Breast epithelium (tissue), 4 donors: Measurements from ENCODE around the gene FOXN3. TPM values are rescaled to one million over a fixed set of nuclear protein-coding genes. Genes with fewer than 3 reads are reported as not detected.

ENCODE experiments used
- DNase-seq, 2 donors: peaks; one replicate each; pipeline ENCODE4 v3.0.0-alpha.2; 2019; ENCODE audit warnings: low spot score in 2 of 2
- H3K27ac ChIP-seq, 2 donors: fragments of 200-600 bp; sonication (generic) in 1 of 2; one replicate each; pipeline ENCODE4 v1.5.1; 2016 to 2019; ENCODE audit warnings: mild to moderate bottlenecking in 1 of 2
- H3K27me3 ChIP-seq, 2 donors: fragments of 200-600 bp; sonication (generic) in 1 of 2; one replicate each; pipeline versions ENCODE4 v1.5.1 to v1.6.0; 2017 to 2019; ENCODE audit warnings: control low read depth in 1 of 2, mild to moderate bottlenecking in 1 of 2
- H3K36me3 ChIP-seq: fragments of 200-600 bp; one replicate; pipeline ENCODE4 v1.5.1; 2019
- H3K4me1 ChIP-seq, 2 donors: fragments of 200-600 bp; sonication (generic); one replicate each; pipeline ENCODE4 v1.5.1; 2016 to 2019; ENCODE audit warnings: control low read depth in 1 of 2
- H3K4me3 ChIP-seq, 3 donors: fragments of 200-600 bp; sonication (generic); 1 replicate in 2 of 3; 2 replicates in 1 of 3; pipeline ENCODE4 v1.5.1; 2016 to 2019; ENCODE audit warnings: mild to moderate bottlenecking in 3 of 3, moderate library complexity in 2 of 3
- H3K9me3 ChIP-seq, 2 donors: fragments of 200-600 bp; sonication (generic) in 1 of 2; one replicate each; pipeline ENCODE4 v1.5.1; 2016 to 2019; ENCODE audit warnings: control low read depth in 1 of 2
- CTCF ChIP-seq, 3 donors: fragments of 450-650 bp; IDR thresholded peaks; one replicate each; pipeline ENCODE4 v1.5.1; 2016 to 2017; ENCODE audit warnings: antibody characterized with exemption in 3 of 3, mild to moderate bottlenecking in 3 of 3, moderate library complexity in 3 of 3
- POLR2A ChIP-seq: fragments of 450-650 bp; IDR thresholded peaks from one replicate; pipeline ENCODE4 v1.6.1; 2016; ENCODE audit warnings: antibody characterized with exemption, mild to moderate bottlenecking, moderate library complexity
- POLR2AphosphoS5 ChIP-seq, 3 donors: sonication (generic); formaldehyde crosslinking; IDR thresholded peaks; one replicate each; pipeline ENCODE4 v1.6.1; 2017; ENCODE audit warnings: antibody characterized with exemption in 3 of 3
- intact Hi-C: fragments of 100-400 bp; cut with DNase I; formaldehyde crosslinking; loops from one replicate; pipeline ENCODE4 v1.15.1; 2023; ENCODE audit warnings: low total_unique reads
- total RNA-seq, 3 donors: library from RNA; depleted of rRNA; stranded (reverse); fragments of >200 nt; gene quantifications; one replicate each; pipeline ENCODE4 v1.1.0, GENCODE V29; 2016

The FOXN3 gene
- total RNA-seq, 3 donors from 2014 or later: 70.7 to 180 (median 80.3) TPM

DNA sequence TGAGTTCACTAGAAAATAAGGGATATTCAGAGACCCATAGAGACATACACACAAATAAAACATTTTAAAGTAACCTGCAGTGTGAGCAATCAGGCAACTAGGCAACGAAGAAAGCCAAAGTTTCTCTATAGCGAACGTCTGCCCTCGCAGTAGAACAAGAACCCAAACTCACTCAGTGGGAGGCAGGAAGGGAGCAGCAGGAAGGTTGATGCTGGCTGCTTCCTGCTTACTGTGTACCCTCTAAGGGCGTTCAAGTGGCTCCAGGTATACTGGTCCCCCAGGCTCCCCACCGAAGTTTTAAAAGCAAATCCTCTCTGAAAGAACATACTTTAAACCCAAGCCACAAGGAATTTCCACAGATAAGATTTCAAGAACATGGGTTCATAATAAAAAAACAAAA, 249.3 kb downstream of the FOXN3 start:
- Histone ChIP-seq H3K36me3 (no peaks in the 10 kb centered on the region), H3K9me3 (peaks cover 0 to 10% of the 10 kb centered on the region in 2 donors), H3K27me3 (no peaks in the 10 kb centered on the region), H3K4me3 (no peak overlapping the region), H3K4me1 (no peaks in the 10 kb centered on the region), H3K27ac (no peak overlapping the region)
- DNase-seq: no peak
- intact Hi-C loops: no loop called here
- TF ChIP-seq POLR2A: no peak
- TF ChIP-seq CTCF (IDR thresholded peaks at IDR 0.05): no peak
- TF ChIP-seq POLR2AphosphoS5 (IDR thresholded peaks at IDR 0.05): no peak

GRCh38 chr14:89166633-89167032, 250.4 kb downstream of the FOXN3 start:
- no peaks in the 10 kb centered on the region for H3K36me3 ChIP-seq
- H3K27me3 ChIP-seq: no peaks in the 10 kb centered on the region
- no peak overlapping the region for H3K27ac ChIP-seq
- TF ChIP-seq POLR2AphosphoS5 (IDR thresholded peaks at IDR 0.05): no peak
- no peak for TF ChIP-seq POLR2A
- no peak for TF ChIP-seq CTCF (IDR thresholded peaks at IDR 0.05)
- intact Hi-C loops: no loop called here
- no peak overlapping the region for H3K4me3 ChIP-seq
- no peaks in the 10 kb centered on the region for H3K4me1 ChIP-seq
- H3K9me3 ChIP-seq: peaks cover 0 to under 1% of the 10 kb centered on the region in 2 donors
- DNase-seq: no peak

DNA sequence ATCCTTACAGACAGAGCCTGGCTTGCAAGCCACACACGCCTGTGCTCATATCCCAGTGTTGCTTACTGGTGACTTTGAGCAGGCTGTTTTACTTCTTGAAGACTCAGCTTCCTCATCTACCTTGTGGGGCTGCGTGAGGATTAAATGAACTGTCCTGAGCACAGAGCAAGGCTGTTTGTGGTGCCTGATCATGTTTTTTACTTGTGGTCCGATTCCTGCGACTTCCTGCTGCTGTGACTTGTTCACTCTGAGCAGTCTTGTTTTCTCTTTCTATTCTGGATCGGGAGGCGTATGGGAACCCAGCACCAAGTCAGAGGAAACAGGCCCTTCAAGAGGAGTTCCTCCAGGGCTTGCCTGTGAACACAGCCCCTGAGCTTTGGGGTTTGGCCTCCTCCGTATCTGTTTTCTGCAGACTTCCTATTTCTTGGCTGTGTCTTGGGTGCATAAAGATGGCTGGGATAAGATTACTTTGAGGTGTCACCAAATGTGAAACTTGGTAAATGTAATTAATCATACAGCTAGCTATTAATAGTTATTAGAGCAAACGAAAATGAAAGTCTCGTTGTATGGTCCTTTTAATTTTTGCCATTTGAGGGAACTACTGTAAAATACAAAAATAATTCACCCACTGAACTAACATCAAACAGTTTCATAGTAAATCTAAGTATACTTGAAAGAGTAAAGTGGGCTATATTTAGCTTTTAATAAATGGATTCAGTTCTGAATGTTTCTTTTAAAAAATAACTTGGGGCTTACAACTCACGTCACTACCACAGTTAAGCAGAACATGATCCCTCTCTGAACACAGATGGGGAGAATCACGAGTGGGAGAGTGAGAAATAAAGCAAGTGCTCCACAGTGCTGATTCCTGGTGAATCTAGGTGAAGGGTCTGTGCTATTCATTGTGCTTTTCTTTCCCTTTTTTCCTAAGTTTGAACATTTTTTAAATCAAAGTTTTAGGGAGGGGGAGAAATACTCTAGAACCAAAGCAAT, 251.5 kb downstream of the FOXN3 start:
- H3K4me3 ChIP-seq: peak overlapping the region in 1 of 3 donors; percentile 6
- no peaks in the 10 kb centered on the region for H3K36me3 ChIP-seq
- H3K9me3 ChIP-seq: no peaks in the 10 kb centered on the region
- H3K4me1 ChIP-seq: no peaks in the 10 kb centered on the region
- TF ChIP-seq CTCF (IDR thresholded peaks at IDR 0.05) (no peak), POLR2A (no peak), POLR2AphosphoS5 (IDR thresholded peaks at IDR 0.05) (no peak)
- DNase-seq: no peak
- H3K27ac ChIP-seq: peak overlapping the region in 1 of 2 donors; percentile 45
- intact Hi-C loops: no loop called here
- no peaks in the 10 kb centered on the region for H3K27me3 ChIP-seq

GRCh38 chr14:89164168-89165073, 252.6 kb downstream of the FOXN3 start:
- Histone ChIP-seq H3K27ac (peak overlapping the region in 1 of 2 donors; percentile 45), H3K36me3 (no peaks in the 10 kb centered on the region), H3K4me1 (no peaks in the 10 kb centered on the region), H3K4me3 (peak overlapping the region in 1 of 3 donors; percentile 6), H3K9me3 (no peaks in the 10 kb centered on the region), H3K27me3 (no peaks in the 10 kb centered on the region)
- intact Hi-C loops: no loop called here
- no peak for DNase-seq
- no peak for TF ChIP-seq POLR2A
- TF ChIP-seq POLR2AphosphoS5 (IDR thresholded peaks at IDR 0.05): no peak
- TF ChIP-seq CTCF (IDR thresholded peaks at IDR 0.05): no peak
